GM19463 (cell line): ENCODE data around the gene MRC1.
A peak's percentile ranks its signal among the peaks of the same experiment; 100 is the strongest.

Experiments used
- ATAC-seq: cut with Tn5 transposase; IDR thresholded peaks from one replicate; pipeline ENCODE4 v1.9.1; 2021; ENCODE audit warnings: mild to moderate bottlenecking, moderate library complexity; ENCODE audit not compliant: unreplicated experiment

The MRC1 gene

DNA sequence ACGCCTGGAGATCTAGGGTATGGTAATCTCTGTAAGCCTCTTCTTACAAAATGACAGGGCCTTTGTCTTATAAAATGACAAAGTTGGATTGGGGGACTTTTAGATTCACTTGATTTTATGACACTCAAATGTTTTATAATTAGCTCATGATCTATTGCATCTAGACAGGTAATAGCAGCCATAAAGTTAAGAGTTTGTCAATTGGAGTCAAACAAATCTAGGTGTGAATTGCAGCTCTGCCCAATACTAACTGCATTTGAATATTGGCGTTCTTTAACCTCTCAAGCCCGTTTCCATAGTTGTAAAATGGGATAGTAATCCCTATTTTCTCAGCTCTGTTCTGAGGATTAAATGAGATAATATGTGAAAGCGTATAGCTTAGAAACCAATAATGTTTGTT, 14.1 kb upstream of the MRC1 start:
- ATAC-seq: no peak

DNA sequence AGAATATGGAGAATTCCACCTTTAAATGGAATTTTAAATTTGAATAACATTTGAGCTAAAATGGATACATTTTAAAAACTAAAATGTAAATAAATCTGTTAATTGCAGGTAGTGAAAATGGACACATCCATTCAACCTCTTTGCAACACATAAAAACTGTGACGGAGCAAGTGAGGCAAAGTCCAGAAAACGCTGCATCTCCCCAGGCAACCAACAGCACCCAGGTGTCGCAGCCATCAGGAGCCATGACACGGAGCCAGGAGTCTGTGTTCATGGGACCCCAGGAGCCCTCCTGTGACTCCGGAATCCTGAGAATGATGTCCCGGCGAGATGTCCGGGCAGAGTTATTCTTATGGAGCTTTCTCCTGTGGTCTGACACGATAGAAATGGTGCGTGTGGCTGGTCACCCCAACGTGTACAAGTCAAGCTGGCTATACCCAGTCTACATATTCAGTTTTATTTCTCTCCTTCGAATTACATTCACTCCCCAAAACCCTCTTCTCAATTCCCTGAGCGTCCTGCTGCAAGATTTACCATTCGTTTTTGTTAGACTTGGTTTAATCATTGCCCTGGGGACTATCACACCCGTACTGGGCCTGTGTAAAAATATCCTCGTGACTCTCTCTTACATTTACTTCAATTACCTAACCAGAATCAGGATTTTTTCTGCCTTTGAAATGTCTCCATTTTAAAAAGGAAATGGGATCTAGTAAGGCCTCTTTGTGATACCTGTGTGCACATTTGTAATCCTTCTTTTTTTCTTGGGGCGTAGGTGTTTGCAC, 13.1 kb upstream of the MRC1 start:
- ATAC-seq: no peak

DNA sequence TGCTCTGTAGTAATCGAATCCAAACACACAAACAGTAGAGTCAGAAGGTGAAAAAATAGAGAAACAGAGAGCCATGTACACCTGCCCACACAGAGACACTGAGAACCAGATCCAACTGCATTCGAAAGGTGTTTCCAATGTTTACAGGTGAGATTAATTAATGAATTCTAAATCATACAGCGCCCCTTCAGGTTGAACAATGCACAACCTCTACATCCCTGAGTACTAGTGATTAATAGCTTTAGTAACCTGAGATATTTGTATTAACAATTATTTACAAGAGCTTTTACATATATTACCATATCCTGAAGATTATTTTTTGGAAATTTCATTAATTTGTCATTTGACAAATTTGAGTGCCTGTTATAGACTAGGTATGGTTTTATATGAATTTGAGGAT, 7.6 kb upstream of the MRC1 start:
- ATAC-seq: no peak

DNA sequence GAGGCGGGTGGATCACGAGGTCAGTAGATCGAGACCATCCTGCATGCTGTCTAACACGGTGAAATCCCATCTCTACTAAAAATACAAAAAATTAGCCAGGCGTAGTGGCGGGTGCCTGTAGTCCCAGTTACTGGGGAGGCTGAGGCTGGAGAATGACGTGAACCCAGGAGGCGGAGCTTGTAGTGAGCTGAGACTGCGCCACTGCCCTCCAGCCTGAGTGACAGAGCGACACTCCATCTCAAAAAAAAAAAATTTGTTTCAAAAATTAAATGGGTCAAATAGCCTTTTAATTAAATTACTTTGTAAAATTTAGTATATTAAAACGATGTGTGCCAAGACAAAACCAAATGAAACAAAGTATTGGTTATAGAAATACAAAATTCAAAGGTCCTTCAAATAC, 6.8 kb upstream of the MRC1 start:
- ATAC-seq: no peak

DNA sequence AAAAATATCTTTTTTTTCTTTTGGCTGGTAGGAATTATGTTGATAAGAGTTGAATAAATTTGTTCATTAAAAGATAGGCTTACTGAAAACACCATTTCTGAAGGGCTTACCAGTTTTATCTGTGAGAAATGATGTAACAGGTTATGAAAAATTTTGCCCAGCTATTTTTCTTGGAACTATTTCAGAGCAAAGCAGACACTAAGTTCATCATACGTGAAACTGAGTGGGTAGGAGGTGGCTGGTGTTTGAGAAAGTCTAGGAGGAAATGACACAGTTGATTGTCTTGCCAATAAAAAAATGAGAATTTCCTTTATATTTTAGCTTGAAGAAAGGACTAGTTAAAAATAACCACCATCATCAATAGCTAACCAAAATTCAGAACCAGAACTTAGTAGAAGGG, 6.2 kb upstream of the MRC1 start:
- no peak for ATAC-seq

DNA sequence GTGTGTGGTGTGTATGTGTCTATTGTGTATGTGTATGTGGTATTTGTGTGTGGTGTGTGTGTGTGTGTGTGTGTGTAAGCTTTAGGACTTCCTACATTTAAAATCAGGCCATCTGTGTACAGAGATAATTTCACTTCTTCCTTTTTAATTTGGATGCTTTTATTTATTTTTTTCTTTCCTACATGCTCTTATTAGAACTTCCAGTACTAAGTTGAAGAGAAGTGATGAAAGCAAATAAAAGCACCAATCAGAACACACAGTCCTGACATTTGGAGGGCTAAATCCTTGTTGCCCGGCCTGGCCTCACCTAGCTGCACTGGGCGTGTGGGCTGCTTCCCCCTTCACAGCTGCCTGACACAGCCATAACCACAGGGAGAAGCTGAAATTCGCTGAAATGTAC, 3.8 kb upstream of the MRC1 start:
- no peak for ATAC-seq

DNA sequence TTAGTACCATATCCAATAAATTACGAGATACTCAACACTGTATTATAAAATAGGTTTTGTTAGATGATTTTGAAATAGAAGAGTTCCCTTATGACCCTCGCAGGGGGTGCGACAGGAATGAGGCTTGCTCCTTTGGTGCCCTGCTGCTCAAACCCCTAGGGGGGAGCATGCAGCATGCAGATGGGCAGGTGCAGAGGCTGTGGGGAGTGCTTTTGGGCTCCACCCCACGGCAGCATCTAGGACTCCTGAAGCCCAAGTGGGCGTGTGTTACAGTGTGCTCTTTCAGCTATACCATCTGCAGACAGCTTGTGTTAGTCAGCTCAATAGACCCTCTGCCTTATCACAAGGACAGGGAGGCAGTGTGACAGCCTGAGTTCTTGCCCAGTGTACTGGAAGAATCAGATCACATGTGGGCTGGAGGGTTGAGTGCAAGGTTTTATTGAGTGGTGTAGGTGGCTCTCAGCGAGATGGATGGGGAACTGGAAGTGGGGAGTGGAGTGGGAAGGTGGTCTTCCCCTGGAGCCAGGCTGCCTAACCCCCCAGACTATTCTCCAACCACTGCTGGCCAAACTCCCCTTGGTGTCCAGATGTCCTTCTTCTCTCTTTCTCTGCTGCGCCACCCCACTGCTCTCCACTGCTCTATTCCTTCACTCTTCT, 3.1 kb upstream of the MRC1 start:
- ATAC-seq: peak; percentile 87

DNA sequence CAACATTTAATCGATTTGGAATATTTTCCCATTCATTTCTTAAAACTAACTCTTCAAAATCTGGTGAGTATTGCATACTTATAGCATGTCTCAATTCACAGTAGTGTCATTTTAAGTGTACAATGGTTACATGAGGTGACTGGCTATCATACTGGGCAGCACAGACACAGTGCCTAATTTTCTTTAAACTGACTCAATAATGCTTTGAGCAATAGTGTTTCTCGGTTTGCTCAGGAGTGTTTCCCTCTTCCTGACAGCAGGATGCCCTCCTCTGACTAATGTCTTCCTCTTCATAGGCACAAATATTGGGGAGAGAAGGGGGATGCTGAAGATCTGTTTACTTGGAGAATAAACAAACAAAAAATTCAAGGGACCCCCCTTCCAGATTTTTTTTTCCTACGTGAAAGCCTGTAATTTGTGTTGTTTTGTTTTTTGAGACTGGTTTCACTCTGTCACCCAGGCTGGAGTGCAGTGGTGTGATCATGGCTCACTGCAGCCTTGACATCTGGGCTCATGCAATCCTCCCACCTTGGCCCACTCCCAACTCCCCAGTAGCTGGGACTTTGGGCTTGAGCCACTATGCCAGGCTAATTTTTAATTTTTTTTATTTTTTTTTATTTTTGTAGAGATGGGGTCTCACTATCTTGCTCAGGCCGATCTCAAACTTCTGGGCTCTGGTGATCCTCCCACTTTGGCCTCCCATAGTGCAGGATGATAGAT, 2.2 kb downstream of the MRC1 start:
- no peak for ATAC-seq

DNA sequence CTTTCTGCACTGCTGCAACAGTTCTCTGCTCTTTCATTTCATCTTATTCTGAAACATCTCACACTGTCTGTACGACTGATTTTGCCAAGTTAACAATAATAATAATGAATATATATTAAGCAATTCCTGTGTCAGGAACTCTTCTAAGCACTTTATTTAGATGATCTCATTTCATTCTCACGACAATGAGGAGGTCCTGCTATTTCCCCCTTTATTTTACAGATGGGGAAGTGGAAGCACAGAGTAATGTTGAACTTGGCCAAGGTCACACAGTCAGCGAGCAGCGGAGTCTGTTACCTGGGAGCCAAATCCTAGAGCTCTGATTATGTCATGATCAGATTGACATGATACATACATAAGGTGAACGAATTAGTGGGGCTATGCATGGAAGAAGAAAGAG, 5.8 kb downstream of the MRC1 start:
- ATAC-seq: no peak

DNA sequence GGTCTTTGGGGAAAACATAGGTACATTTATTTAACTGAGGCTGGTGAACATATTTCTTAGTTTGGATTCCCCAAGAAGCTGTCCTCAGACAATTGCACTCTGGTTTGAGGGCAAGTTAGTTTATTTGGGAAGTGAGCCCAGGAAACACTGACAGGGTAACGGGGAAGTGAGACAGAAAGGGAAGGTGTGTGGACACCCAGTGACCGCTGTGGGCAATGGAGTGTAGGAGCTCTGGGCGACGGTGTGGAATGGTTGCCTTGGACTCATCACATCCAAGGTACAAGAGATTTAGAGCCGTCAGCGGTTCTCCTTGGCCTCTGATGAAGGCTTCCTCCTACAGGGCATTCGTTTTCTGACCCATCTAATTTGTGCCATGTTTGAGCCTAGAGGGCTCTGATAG, 7.1 kb downstream of the MRC1 start:
- no peak for ATAC-seq

DNA sequence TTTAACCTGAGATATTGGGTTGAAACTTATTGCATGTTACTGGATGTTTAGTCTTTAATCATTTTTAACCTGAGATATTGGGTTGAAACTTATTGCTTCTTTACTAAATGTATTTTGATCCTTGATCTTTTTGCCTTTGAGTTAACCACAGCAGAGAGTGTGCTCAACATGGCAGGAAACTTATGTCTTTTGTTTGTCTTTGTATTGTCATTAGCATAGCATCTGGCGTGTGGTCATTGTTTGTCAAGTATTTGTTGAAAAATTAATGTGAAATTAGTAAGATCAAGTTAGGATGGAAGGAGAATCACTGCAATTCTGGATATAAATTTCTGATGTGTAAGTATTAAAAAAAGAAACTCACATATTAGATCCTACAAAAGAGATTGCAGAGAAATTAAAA, 8.2 kb downstream of the MRC1 start:
- no peak for ATAC-seq

DNA sequence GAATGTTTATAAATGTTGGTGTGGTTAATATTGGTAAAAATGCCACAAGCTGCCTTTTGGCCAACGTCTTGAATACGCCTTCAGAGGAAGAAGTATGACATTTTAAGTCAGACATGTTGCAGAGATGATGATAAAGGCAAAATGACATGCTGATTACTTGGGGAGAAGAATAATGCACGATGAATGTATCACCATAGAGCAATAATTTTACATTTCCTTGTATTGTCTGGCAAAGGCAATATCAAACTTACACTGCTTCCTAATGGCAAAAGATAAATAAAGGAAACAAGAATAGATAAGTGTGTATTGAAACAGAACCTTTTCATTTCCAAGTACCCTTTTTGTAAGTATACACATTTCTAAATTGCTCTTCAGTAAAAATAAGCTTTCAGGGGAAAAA, 8.6 kb downstream of the MRC1 start:
- no peak for ATAC-seq

DNA sequence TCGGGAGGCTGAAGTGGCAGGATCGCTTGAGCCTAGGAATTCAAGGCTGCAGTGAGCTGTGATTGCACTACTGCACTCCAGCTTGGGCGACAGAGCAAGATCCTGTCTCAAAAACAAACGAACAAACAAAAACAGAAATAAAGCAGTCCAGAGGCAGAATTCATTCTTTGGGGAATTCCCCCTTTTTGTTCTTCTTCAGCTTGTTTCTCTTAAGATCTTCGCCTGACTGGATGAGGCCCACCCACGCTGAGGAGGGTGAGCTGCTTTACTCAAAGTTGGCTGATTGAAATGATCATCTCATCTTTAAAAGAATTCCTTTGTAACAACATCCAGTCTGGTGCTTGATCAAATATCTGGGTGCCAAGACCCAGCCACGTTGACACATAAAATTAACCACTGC, 10.7 kb downstream of the MRC1 start:
- ATAC-seq: no peak

DNA sequence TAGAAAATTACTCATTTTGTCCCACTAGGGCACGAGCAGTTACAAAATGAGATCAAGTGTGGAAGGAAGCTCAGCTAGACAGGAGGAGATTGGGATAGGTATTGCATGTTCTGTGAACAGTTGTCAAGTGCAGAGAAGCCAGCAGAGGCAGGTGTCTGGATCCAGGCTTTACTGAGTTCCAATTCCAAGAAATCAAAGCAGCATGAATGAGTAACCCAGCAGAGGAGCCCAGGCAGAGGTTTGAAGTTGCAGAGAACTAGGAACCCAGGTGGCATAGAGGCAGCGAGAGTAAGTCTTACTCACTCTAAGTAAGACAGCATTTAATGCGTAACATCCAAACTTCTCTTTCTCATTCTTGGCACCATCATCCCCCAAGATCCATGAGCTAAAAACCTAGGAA, 11.8 kb downstream of the MRC1 start:
- no peak for ATAC-seq

DNA sequence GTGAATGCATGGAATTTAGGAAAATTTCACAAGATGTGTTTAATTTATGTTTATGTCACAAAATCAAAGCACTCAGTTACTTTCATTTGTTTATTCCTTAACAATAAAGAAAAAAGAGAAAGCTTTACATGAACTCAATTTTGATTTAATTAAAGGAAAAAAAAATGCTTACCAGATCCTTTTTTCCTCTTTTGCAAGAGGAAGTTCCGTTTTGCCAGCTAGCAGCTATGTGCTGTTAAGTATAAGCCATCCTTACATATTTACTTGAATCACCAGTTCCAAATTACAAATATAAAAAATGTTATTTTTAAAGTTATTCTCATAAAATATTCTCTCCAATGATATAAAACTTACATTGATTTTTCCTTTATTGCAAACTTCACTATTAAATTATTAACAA, 12.7 kb downstream of the MRC1 start:
- ATAC-seq: no peak

DNA sequence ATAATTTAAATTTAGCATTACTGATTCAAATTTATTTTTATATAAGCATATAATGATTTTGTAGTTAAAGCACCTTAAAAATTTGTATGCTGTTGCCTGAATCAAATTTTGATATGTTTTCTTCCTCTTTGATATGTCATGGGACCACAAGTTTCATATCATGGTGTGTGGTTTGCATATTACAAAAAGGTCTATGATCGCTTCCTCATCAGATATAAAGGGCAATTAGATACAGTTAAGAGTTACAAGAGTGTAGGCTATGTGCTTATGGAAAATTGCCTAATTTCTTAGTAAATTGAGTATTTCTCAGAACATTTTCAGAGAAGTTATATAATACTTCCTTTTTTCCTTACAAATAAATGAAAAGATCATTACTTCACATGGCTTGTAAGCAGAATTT, 22.2 kb downstream of the MRC1 start:
- no peak for ATAC-seq

DNA sequence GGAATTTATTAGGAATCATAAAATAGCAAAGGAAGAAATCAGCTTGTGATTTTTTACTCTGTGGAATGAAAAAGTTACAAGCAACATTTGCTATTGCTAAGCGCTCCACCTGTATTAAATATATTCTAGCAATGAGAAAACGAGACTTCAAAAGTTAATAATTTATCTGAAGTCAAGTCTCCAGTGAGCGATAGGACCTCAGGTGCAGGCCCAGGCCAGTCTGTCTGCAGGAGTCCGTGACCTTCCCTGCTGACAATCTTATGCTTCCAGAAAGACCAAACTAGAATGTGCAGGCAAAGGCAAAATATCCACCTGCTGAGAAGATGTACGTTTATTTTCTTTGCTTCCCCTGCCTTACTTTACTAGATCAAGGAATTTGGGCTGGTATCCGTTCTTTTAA, 22.7 kb downstream of the MRC1 start:
- no peak for ATAC-seq

DNA sequence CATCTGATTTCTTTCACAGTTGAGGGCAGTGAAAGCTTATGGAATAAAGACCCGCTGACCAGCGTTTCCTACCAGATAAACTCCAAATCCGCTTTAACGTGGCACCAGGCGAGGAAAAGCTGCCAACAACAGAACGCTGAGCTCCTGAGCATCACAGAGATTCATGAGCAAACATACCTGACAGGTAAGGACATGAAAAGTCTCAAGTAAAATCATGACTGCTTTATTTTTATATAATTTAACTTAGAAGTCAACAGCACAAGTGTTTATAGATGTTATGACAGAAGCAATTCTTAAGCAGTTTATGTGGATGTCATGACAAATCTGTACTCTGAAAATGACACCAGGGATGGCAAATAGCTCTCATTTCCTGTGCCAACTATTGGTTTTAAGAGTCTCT, 24.5 kb downstream of the MRC1 start:
- ATAC-seq: no peak

DNA sequence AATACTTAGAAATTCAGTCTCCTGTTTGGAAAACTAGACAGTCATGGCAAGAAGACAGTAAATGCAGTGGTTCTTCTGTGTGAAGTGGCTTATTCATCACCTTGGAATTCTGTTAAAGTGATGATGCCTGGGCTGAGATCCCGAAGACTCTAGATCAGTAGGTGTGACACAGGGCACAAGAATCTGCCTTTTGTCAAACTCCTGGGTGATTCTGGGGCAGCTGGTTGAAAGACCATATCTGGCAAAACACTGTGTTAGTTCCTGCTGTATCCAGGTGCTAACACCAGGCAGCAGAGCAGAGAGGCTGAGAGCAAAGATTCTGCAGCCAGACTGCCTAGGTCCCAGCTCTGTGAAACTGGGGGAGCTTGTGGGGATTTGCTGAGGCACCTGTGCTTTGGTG, 26.5 kb downstream of the MRC1 start:
- no peak for ATAC-seq

DNA sequence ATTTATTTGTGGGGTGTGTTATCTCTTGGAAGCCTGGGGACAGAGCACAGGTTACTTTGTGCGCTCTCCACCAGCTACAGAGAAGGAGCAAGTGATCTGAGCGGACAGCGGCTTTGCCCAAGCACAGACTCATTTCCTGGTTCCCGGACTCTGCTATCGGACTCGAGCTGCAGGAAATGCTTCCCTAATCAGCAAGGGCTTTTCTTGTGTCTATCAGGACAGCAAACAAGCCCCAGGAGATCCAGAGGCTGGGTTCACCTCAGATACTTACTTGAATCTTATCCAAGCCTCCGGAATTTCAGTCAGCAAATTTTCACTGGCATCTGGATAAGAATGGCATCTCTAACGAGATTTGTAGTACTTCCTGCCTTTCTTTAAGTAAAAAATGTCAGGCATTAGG, 27.8 kb downstream of the MRC1 start:
- no peak for ATAC-seq

DNA sequence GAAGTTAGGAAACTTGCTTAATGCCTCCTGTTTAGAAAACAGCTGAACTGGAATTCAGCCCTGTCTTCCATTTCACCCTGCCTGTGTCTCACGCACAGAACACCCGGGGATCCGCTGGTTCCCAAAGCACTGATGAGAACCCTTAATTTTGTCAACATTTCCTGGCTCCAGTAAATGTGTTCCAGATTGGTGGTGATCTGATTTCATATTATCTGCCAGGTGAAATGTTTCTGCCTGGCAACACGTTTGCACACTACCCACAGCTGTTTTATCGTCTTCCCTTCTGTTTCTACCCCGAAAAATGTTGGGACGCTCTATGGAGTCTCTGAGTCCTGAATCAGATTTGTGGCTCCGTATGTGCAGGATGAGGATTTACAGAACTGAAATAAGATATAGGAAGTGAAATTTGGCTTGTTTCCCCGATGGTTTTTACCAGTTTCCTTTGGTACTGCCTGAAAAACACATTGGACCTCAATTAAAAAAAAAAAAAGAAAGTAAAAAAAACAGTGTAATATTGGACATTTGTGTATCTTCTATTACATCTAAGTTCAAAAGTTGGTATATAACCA, 29.0 kb downstream of the MRC1 start:
- ATAC-seq: no peak

DNA sequence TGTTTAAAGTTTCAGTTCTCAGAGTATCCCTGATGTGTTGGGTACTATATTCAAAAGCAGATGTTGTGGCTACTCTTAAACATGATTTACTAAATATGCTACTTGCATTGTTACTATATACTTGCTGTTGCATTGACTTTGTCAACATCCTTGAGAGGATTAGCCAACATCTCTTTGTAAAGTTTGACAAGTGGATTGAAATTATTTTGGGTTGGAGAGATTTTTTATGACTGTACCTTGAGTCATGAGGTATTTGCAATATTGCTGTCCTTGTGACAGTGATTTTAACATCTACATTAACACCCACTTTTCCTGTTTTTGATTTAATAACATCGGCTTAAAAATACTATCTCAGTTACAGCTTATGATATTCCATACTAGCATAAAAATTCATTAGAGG, 31.9 kb downstream of the MRC1 start:
- no peak for ATAC-seq
